BJ (cell line): Measurements from ENCODE around the gene PRRT4. TPM values are rescaled to one million over a fixed set of nuclear protein-coding genes. Genes with fewer than 3 reads are reported as not detected.

Experiments used
- CTCF ChIA-PET: fragments of 350-600 bp; formaldehyde crosslinking; extraction: SDS; loops from one replicate; lab custom pipeline; 2021; ENCODE audit warnings: antibody characterized with exemption, inconsistent platforms; lab: Yijun Ruan, JAX
- POLR2A ChIA-PET: fragments of 300-600 bp; sonication (Branson Sonifier 250); formaldehyde crosslinking; extraction: SDS; loops from one replicate; lab custom pipeline; 2021; ENCODE audit warnings: antibody characterized with exemption; lab: Charles Lee
- DNase-seq: peaks from one replicate; pipeline ENCODE4 v3.0.0-alpha.2; 2011; ENCODE audit warnings: low read depth
- H3K27me3 ChIP-seq: 2 replicates; pipeline ENCODE4 v1.6.0; 2011; ENCODE audit warnings: low read length; ENCODE audit not compliant: control insufficient read depth, insufficient read depth
- H3K36me3 ChIP-seq: 2 replicates; pipeline ENCODE4 v1.5.1; 2011; ENCODE audit warnings: low read length; ENCODE audit not compliant: control insufficient read depth, insufficient read depth
- H3K4me3 ChIP-seq: 2 replicates; pipeline ENCODE4 v1.5.1; 2011; ENCODE audit warnings: low read depth, mild to moderate bottlenecking, control low read depth, low read length
- polyA plus RNA-seq: library from polyadenylated mRNA; depleted of rRNA; stranded (reverse); fragments of >200 nt; gene quantifications from 2 replicates; pipeline ENCODE4 v1.2.3, GENCODE V29; 2011; rRNA removed
- small RNA-seq: library from RNA; depleted of rRNA; stranded (forward); fragments of <200 nt; gene quantifications from one replicate; pipeline ENCODE3, GENCODE V24; 2012; ENCODE audit warnings: low replicate concordance, low read depth; ENCODE audit not compliant: insufficient read length
- TF ChIP-seq, protein P1 (sequence below): IDR thresholded peaks from 2 replicates; pipeline ENCODE4 v1.5.1; 2011; ENCODE audit warnings: low read depth, mild to moderate bottlenecking, control low read depth, inconsistent platforms, low read length, moderate library complexity; ENCODE audit not compliant: insufficient read depth

PRRT4 gene
- polyA plus RNA-seq, 1 experiment = 0.07 TPM

DNA sequence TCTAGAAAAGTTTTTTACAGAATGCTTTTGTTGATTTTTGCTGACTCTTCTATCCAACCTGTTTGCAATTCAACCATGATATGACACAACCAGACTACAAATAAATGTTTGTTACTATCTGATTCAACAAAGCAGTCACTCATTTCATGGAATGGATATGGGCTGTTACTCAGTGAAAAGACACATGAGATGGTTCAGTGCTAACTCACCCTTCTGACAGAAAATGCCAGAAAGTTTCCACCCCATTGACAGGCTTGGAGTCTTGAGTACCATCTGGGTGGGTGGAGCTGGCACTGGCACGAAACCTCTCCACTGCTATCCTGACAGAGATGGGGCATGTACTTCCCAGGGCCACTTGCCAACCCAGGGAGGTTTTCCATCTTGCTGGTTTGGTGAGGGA is 57.3 kb downstream of the PRRT4 start:
- ChIA-PET CTCF (no interaction called here), POLR2A (no interaction called here)
- TF ChIP-seq, protein P1, sequence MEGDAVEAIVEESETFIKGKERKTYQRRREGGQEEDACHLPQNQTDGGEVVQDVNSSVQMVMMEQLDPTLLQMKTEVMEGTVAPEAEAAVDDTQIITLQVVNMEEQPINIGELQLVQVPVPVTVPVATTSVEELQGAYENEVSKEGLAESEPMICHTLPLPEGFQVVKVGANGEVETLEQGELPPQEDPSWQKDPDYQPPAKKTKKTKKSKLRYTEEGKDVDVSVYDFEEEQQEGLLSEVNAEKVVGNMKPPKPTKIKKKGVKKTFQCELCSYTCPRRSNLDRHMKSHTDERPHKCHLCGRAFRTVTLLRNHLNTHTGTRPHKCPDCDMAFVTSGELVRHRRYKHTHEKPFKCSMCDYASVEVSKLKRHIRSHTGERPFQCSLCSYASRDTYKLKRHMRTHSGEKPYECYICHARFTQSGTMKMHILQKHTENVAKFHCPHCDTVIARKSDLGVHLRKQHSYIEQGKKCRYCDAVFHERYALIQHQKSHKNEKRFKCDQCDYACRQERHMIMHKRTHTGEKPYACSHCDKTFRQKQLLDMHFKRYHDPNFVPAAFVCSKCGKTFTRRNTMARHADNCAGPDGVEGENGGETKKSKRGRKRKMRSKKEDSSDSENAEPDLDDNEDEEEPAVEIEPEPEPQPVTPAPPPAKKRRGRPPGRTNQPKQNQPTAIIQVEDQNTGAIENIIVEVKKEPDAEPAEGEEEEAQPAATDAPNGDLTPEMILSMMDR = no peak
- no peaks in the 10 kb centered on the region for H3K27me3 ChIP-seq
- H3K36me3 ChIP-seq = peaks cover 9% of the 10 kb centered on the region
- H3K4me3 ChIP-seq = no peak overlapping the region
- DNase-seq = no peak

DNA sequence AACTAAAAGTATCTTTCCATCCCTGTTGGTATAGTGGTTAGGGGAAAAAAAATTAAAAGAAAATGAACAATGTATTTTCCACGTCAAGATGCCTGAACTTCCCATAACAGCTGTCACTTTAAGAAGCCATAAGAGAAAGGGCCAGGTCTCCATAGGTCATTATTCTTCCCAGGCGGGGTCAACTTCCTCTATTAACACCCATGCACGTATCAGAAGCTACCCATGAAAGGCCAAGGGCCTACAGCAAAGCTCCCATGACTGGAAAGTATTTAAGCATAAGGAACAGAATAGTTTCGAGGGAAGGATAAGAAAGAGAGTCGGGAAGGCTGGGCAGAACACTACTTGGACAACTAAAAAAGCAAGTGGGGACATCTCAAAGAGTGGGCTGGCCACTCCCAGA is 57.8 kb downstream of the PRRT4 start:
- no peak overlapping the region for H3K4me3 ChIP-seq
- ChIA-PET POLR2A (interaction anchor here (0.6 kb wide), 1 partner anchor 27 kb away, joined by 3 read pairs; no protein-coding TSS in a partner anchor), CTCF (interaction anchor here (1.3 to 2.8 kb wide), 2 partner anchors 16 to 192 kb away, joined by 3 to 9 read pairs; no protein-coding TSS in a partner anchor)
- TF ChIP-seq, protein P1 = no peak
- no peaks in the 10 kb centered on the region for H3K27me3 ChIP-seq
- DNase-seq = no peak
- peaks cover 9% of the 10 kb centered on the region for H3K36me3 ChIP-seq

DNA sequence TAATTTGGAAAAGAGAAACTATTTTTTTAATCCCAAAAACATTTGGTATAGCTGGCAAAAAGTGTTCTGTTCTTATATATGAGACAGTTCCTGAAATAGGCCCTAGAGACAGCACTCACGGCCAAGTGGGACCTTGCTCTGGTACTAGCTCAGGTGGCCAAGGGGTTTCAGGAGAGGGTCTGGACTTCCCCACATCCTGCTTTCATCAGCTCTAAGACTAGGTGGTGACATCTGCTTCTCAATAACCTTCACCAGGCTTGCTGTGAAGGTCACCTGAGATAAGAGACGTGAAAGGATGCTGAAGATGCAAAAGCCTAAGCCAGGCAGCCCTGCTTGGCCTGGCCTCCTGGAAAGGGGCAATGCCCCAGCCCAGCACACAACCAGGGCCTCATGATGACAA is 58.4 kb downstream of the PRRT4 start:
- Histone ChIP-seq H3K27me3 (no peaks in the 10 kb centered on the region), H3K36me3 (peaks cover 9% of the 10 kb centered on the region), H3K4me3 (no peak overlapping the region)
- CTCF ChIA-PET = interaction anchor here (0.8 to 2.8 kb wide), 3 partner anchors 13 to 192 kb away, joined by 3 to 9 read pairs (median 4); no protein-coding TSS in a partner anchor
- POLR2A ChIA-PET = interaction anchor here (0.6 kb wide), 1 partner anchor 26 kb away, joined by 3 read pairs; no protein-coding TSS in a partner anchor
- no peak for DNase-seq
- TF ChIP-seq, protein P1 = no peak

DNA sequence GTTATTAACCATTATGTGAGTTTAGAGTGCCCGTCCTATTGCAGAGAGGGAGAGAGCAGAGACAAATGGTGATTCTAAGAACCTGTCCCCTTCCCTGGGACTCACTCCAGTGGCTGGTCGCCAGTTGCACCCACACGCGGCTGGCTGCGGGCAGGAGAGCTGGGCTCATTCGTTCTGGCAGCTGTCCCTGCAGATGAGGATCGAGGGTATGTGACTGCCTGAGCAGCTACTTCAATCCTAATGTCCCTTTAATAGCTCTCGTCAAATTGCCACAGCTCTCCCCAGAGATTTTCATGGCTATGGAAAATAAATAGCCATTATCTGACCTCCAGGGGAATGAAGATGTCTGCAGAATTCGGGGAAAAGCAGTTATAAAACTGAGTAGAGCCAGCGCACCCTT is 59.4 kb downstream of the PRRT4 start:
- POLR2A ChIA-PET = no interaction called here
- peaks cover 7% of the 10 kb centered on the region for H3K36me3 ChIP-seq
- no peaks in the 10 kb centered on the region for H3K27me3 ChIP-seq
- CTCF ChIA-PET = interaction anchor here (0.8 to 2.8 kb wide), 3 partner anchors 11 to 191 kb away, joined by 3 to 9 read pairs (median 3); no protein-coding TSS in a partner anchor
- TF ChIP-seq, protein P1 = no peak
- H3K4me3 ChIP-seq = no peak overlapping the region
- no peak for DNase-seq

Small RNAs within 50 kb of the gene (small RNA-seq; reads per million reads assigned to genes)
- gene RNU7-27P = not detected

Other genes starting within 250 kb of the PRRT4 start
- gene LEP, start 120.4 kb downstream of the PRRT4 start, polyA plus RNA-seq = 0.05 TPM in 2 replicates
- 14.8 and 16.1 TPM in 2 replicates for gene RBM28, start 17.8 kb downstream of the PRRT4 start, polyA plus RNA-seq
- gene IMPDH1, start 48.3 kb upstream of the PRRT4 start, polyA plus RNA-seq = 65.7 and 84.5 TPM in 2 replicates
- gene HILPDA, start 94.2 kb upstream of the PRRT4 start, polyA plus RNA-seq = 16.0 and 21.5 TPM in 2 replicates
- 13.8 and 21.0 TPM in 2 replicates for gene METTL2B, start 115.1 kb upstream of the PRRT4 start, polyA plus RNA-seq